MCF 10A (cell line): ENCODE results near the gene RFWD3. TPM values are rescaled to one million over a fixed set of nuclear protein-coding genes. Genes with fewer than 3 reads are reported as not detected.

ENCODE experiments used
- BruUV-seq: library from RNA; stranded (reverse); fragments of 400-500 nt; replicated peaks from 2 replicates; lab custom pipeline; 2021; lab: Mats Ljungman, UMichigan
- CTCF ChIA-PET: fragments of 300-600 bp; sonication (Branson Sonifier 250); formaldehyde crosslinking; extraction: SDS; loops from one replicate; lab custom pipeline; 2021; ENCODE audit warnings: antibody characterized with exemption, inconsistent platforms; lab: Yijun Ruan, JAX
- POLR2A ChIA-PET: fragments of 300-600, 350-650 bp; sonication (Branson Sonifier 250); formaldehyde crosslinking; extraction: SDS; loops from one replicate; lab custom pipeline; 2020; ENCODE audit warnings: antibody characterized with exemption, inconsistent platforms; lab: Yijun Ruan, JAX
- DNase-seq: peaks from one replicate; pipeline ENCODE4 v3.0.0-alpha.2; 2018; ENCODE audit not compliant: unreplicated experiment
- H3K27ac Mint-ChIP-seq: one replicate; pipeline ENCODE4 v1.8.0; 2022; ENCODE audit warnings: mild to moderate bottlenecking, low read depth, mixed read lengths; ENCODE audit not compliant: unreplicated experiment
- H3K27me3 Mint-ChIP-seq: one replicate; pipeline ENCODE4 v1.8.0; 2022; ENCODE audit warnings: mixed read lengths; ENCODE audit not compliant: insufficient read depth, unreplicated experiment
- H3K36me3 Mint-ChIP-seq: one replicate; pipeline ENCODE4 v1.8.0; 2022; ENCODE audit warnings: mild to moderate bottlenecking, moderate library complexity, mixed read lengths; ENCODE audit not compliant: insufficient read depth, unreplicated experiment
- H3K4me1 Mint-ChIP-seq: one replicate; pipeline ENCODE4 v1.8.0; 2022; ENCODE audit warnings: mixed read lengths; ENCODE audit not compliant: insufficient read depth, unreplicated experiment
- H3K4me3 Mint-ChIP-seq: one replicate; pipeline ENCODE4 v1.8.0; 2022; ENCODE audit warnings: mild to moderate bottlenecking, moderate library complexity, mixed read lengths; ENCODE audit not compliant: unreplicated experiment
- H3K9me3 Mint-ChIP-seq: one replicate; pipeline ENCODE4 v1.8.0; 2022; ENCODE audit warnings: mixed read lengths; ENCODE audit not compliant: unreplicated experiment
- intact Hi-C: fragments of 100-400 bp; cut with micrococcal nuclease; formaldehyde crosslinking; loops from 2 replicates; pipeline ENCODE4 v1.14.1; 2022
- total RNA-seq: library from RNA; stranded (reverse); gene quantifications from 2 replicates; pipeline ENCODE4 v1.2.3, GENCODE V29; 2022
- TF ChIP-seq, protein P1 (sequence below): fragments of 200-600 bp; IDR thresholded peaks from one replicate; pipeline ENCODE4 v1.8.0; 2022; ENCODE audit warnings: antibody characterized with exemption, mild to moderate bottlenecking; ENCODE audit not compliant: unreplicated experiment

Gene RFWD3
- total RNA-seq, 1 experiment from 2014 or later: 33.7 TPM

DNA sequence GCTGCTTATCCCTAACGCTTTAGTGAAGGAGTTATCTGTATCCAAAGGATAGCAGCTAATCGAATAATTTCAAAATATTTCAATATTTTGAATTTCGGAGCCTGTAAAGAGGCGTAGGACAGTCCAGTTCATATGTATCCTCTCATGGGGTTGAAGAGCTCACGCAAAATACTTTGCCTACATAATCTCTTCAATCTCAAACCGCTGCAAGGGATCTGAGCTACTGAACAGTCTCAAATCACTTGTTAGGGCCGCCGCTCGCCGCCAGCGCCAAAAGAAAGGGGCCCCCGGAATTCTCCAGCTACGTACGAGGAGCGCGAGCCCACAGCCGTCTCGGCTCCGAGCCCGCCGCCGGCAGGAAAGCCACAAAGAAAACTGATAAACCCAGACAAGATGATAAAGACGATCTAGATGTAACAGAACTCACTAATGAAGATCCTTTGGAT, 601 bp upstream of the RFWD3 start:
- Mint-ChIP-seq H3K27me3 (no peaks in the 10 kb centered on the region), H3K4me3 (peak overlapping the region; percentile 89), H3K9me3 (no peaks in the 10 kb centered on the region), H3K36me3 (peaks cover 30% of the 10 kb centered on the region), H3K27ac (peak overlapping the region; percentile 97), H3K4me1 (peaks cover 5% of the 10 kb centered on the region)
- DNase-seq: peak; percentile 15
- ChIA-PET POLR2A (interaction anchor here (0.6 to 3.6 kb wide), 14 partner anchors 10 to 205 kb away, joined by 3 to 33 read pairs (median 5); partner anchors contain the start of genes GLG1 and MLKL), CTCF (interaction anchor here (0.7 to 2.2 kb wide), 6 partner anchors 16 to 344 kb away, joined by 3 to 8 read pairs (median 4); no protein-coding TSS in a partner anchor)
- TSS peak; percentile 52 for BruUV-seq
- intact Hi-C loops: no loop called here
- TF ChIP-seq, protein P1, sequence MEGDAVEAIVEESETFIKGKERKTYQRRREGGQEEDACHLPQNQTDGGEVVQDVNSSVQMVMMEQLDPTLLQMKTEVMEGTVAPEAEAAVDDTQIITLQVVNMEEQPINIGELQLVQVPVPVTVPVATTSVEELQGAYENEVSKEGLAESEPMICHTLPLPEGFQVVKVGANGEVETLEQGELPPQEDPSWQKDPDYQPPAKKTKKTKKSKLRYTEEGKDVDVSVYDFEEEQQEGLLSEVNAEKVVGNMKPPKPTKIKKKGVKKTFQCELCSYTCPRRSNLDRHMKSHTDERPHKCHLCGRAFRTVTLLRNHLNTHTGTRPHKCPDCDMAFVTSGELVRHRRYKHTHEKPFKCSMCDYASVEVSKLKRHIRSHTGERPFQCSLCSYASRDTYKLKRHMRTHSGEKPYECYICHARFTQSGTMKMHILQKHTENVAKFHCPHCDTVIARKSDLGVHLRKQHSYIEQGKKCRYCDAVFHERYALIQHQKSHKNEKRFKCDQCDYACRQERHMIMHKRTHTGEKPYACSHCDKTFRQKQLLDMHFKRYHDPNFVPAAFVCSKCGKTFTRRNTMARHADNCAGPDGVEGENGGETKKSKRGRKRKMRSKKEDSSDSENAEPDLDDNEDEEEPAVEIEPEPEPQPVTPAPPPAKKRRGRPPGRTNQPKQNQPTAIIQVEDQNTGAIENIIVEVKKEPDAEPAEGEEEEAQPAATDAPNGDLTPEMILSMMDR: no peak

DNA sequence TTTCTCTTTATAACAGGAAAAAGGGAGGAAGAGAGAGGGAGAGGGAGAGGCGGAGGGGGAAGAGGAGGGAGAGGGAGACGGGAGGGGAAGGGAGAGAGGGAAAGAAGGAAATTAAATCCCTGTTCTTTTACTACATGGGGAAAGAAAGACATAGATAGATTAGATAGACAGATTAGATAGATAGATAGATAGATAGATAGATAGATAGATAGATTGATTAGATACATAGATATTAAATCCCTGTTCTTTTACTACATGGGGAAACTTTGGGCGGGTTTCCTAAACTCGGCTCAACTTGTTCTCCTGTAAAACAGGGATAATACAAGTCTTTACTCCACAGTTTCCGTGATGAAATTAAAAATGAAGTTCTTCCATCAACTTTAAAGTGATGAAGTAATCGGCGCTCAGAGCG, 661 bp downstream of the RFWD3 start:
- intact Hi-C loops: no loop called here
- ChIA-PET POLR2A (interaction anchor here (1.3 to 3.6 kb wide), 7 partner anchors 8 to 204 kb away, joined by 5 to 33 read pairs (median 9); partner anchors contain the start of genes GLG1 and MLKL), CTCF (interaction anchor here (0.8 to 1.7 kb wide), 2 partner anchors 15 to 44 kb away, joined by 3 to 4 read pairs; no protein-coding TSS in a partner anchor)
- TF ChIP-seq, protein P1: no peak
- no TSS peak for BruUV-seq
- peak overlapping the region; percentile 97 for H3K27ac Mint-ChIP-seq
- peaks cover 5% of the 10 kb centered on the region for H3K4me1 Mint-ChIP-seq
- H3K36me3 Mint-ChIP-seq: peaks cover 35% of the 10 kb centered on the region
- DNase-seq: no peak
- no peaks in the 10 kb centered on the region for H3K9me3 Mint-ChIP-seq
- H3K4me3 Mint-ChIP-seq: peak overlapping the region; percentile 89
- H3K27me3 Mint-ChIP-seq: no peaks in the 10 kb centered on the region

DNA sequence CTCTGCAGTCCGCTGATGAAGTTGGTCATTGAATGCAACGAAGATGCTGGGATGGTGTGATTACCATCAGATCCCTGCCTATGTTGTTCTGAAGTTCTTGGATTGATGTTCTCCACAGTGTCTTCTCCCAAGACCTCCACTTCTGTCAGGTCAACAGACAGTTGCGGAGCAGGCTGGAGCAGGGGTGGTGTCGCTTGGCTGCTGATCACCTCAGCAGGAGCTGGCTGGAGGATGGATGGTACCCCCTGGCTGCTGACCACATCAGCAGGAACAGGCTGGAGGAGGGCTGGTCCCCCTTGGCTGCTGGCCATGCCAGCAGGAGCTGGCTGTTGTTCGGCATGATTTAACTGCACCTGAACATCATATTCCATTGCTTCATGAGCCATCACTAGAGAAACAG, 5.6 kb downstream of the RFWD3 start:
- Mint-ChIP-seq H3K9me3 (no peaks in the 10 kb centered on the region), H3K36me3 (peaks cover 75% of the 10 kb centered on the region), H3K4me3 (no peak overlapping the region), H3K4me1 (no peaks in the 10 kb centered on the region), H3K27ac (no peak overlapping the region), H3K27me3 (no peaks in the 10 kb centered on the region)
- CTCF ChIA-PET: interaction anchor here (1.2 to 1.3 kb wide), 2 partner anchors 10 to 202 kb away, joined by 3 read pairs; no protein-coding TSS in a partner anchor
- POLR2A ChIA-PET: interaction anchor here (0.6 kb wide), 1 partner anchor 12 kb away, joined by 3 read pairs; no protein-coding TSS in a partner anchor
- intact Hi-C loops: no loop called here
- no TSS peak for BruUV-seq
- DNase-seq: no peak
- TF ChIP-seq, protein P1: no peak

DNA sequence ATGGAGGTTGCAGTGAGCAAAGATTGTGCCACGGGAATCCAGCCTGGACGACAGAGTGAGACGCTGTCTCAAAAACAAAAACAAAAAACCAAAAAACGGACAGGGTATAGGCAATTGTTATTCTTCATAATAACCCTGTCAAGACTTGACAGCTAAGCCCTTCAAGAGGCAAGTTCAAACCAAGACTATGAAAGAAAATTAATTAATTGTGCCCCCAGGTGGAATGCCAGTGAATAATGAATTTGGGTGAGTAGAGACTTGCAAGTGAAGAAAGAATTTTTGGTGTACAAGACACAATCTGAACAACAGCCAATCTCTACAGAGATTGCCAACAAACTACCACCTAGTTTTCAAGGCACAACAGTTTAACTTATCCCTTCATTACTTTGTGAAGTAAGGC, 6.3 kb downstream of the RFWD3 start:
- intact Hi-C loops: no loop called here
- Mint-ChIP-seq H3K27ac (no peak overlapping the region), H3K27me3 (no peaks in the 10 kb centered on the region), H3K9me3 (no peaks in the 10 kb centered on the region), H3K36me3 (peaks cover 75% of the 10 kb centered on the region), H3K4me3 (no peak overlapping the region), H3K4me1 (no peaks in the 10 kb centered on the region)
- TF ChIP-seq, protein P1: no peak
- ChIA-PET CTCF (interaction anchor here (0.6 to 1.2 kb wide), 2 partner anchors 14 to 539 kb away, joined by 3 read pairs; no protein-coding TSS in a partner anchor), POLR2A (no interaction called here)
- no peak for DNase-seq
- BruUV-seq: no TSS peak
